Astrocyte (in vitro differentiated cells and primary cell): ENCODE data around the gene CAMK1D. TPM values are rescaled to one million over a fixed set of nuclear protein-coding genes. Genes with fewer than 3 reads are reported as not detected.

Experiments used
- DNase-seq: peaks from one replicate; pipeline ENCODE4 v3.0.0-alpha.2; 2010; ENCODE audit warnings: low read depth
- FAIRE-seq: peaks from 2 replicates; lab custom pipeline; 2011; peaks lifted over from hg19 to GRCh38; lab: Jason Lieb, UNC
- H2AFZ ChIP-seq: 2 replicates; pipeline ENCODE4 v1.6.0; 2012; ENCODE audit warnings: low read depth, low read length, inconsistent platforms
- H3K27ac ChIP-seq: 2 replicates; pipeline ENCODE4 v1.5.1; 2011; ENCODE audit warnings: low read depth, low read length, inconsistent platforms
- H3K27me3 ChIP-seq: 2 replicates; pipeline ENCODE4 v1.6.0; 2011; ENCODE audit warnings: low read length, inconsistent platforms; ENCODE audit not compliant: insufficient read depth
- H3K36me3 ChIP-seq: 2 replicates; pipeline ENCODE4 v1.5.1; 2011; ENCODE audit warnings: low read length, inconsistent platforms; ENCODE audit not compliant: insufficient read depth
- H3K4me1 ChIP-seq: 2 replicates; pipeline ENCODE4 v1.5.1; 2011; ENCODE audit warnings: low read length, inconsistent platforms; ENCODE audit not compliant: insufficient read depth
- H3K4me2 ChIP-seq: 2 replicates; pipeline ENCODE4 v1.6.0; 2012; ENCODE audit warnings: low read length, inconsistent platforms
- H3K4me3 ChIP-seq: 2 replicates; pipeline ENCODE4 v1.5.1; 2011; ENCODE audit warnings: low read depth, mild to moderate bottlenecking, low read length, inconsistent platforms; ENCODE audit not compliant: insufficient read depth
- H3K79me2 ChIP-seq: 2 replicates; pipeline ENCODE4 v1.6.0; 2012; ENCODE audit warnings: mild to moderate bottlenecking, low read length, inconsistent platforms; ENCODE audit not compliant: insufficient read depth
- H3K9ac ChIP-seq: 2 replicates; pipeline ENCODE4 v1.6.0; 2012; ENCODE audit warnings: mild to moderate bottlenecking, low read length, inconsistent platforms
- H3K9me3 ChIP-seq: 2 replicates; pipeline ENCODE4 v1.5.1; 2012; ENCODE audit warnings: low read depth, mild to moderate bottlenecking, low read length, inconsistent platforms; ENCODE audit not compliant: insufficient read depth
- H4K20me1 ChIP-seq: 2 replicates; pipeline ENCODE4 v1.6.0; 2012; ENCODE audit warnings: low read length, inconsistent platforms; ENCODE audit not compliant: insufficient read depth
- H3K27ac Mint-ChIP-seq: one replicate; pipeline ENCODE4 v1.8.0; 2021; ENCODE audit warnings: mild to moderate bottlenecking, mixed read lengths; ENCODE audit not compliant: unreplicated experiment
- H3K27me3 Mint-ChIP-seq: one replicate; pipeline ENCODE4 v1.8.0; 2021; ENCODE audit warnings: low read depth, mixed read lengths; ENCODE audit not compliant: unreplicated experiment
- H3K36me3 Mint-ChIP-seq: one replicate; pipeline ENCODE4 v1.8.0; 2021; ENCODE audit warnings: low read depth, mixed read lengths; ENCODE audit not compliant: unreplicated experiment
- H3K4me1 Mint-ChIP-seq: one replicate; pipeline ENCODE4 v1.8.0; 2021; ENCODE audit warnings: low read depth, mixed read lengths; ENCODE audit not compliant: unreplicated experiment
- H3K4me3 Mint-ChIP-seq: one replicate; pipeline ENCODE4 v1.8.0; 2021; ENCODE audit warnings: mild to moderate bottlenecking, moderate library complexity, mixed read lengths; ENCODE audit not compliant: unreplicated experiment
- H3K9me3 Mint-ChIP-seq: one replicate; pipeline ENCODE4 v1.8.0; 2021; ENCODE audit warnings: mild to moderate bottlenecking, mixed read lengths; ENCODE audit not compliant: unreplicated experiment
- EZH2 ChIP-seq: IDR thresholded peaks from 2 replicates; pipeline ENCODE4 v1.6.1; 2012; ENCODE audit warnings: mild to moderate bottlenecking, low read length, inconsistent platforms; ENCODE audit not compliant: insufficient read depth
- total RNA-seq: library from RNA; stranded (reverse); gene quantifications from 2 replicates; pipeline ENCODE4 v1.2.1, GENCODE V29; 2021
- TF ChIP-seq, protein P1 (sequence below): IDR thresholded peaks from 2 replicates; pipeline ENCODE4 v1.5.1; 2011; ENCODE audit warnings: low read depth, mild to moderate bottlenecking, inconsistent platforms, low read length, moderate library complexity; ENCODE audit not compliant: insufficient read depth

Gene CAMK1D
- total RNA-seq, 1 donor from 2014 or later = 23.6 TPM

DNA sequence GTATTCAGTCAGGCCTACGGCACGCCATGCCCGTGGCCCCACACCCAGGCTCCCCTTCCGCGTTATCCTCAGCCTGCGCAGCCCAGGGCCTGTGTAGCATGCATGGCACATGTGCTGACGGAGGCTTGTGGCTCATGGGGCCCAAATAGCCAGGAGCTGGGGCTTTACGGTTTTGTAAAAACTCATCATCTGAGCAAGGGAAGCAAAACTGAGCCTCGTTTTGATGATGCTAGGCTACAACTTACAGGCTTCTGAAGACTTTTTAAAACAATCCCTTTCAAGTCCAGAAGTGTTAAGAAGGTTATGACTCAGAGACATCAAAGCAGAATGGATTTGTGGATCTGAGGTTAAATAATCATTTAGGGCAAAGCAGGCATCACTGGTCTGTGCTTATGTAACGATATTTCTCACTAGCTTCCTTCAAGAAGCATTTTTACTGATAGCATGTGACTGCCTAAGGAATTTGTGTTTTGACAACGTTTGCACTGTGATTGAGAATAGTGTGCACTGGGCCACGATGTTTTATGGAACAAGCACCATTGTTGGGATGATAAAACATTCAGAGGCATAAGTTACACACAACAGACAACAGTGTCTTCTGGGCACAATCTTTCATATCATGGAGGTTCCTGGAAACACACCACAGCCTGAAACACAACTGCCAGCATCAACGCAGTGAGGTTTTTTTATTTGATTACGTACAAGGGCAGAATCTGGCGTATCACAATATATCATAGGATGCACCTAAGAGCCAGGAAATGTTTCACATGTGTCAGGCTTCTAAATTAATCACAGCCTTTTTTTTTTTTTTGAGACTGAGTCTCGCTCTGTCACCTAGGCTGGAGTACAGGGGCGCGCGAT lies 377.9 kb downstream of the CAMK1D start:
- Mint-ChIP-seq H3K27ac (no peak overlapping the region), H3K4me1 (peaks cover 17% of the 10 kb centered on the region), H3K9me3 (no peaks in the 10 kb centered on the region), H3K27me3 (no peaks in the 10 kb centered on the region), H3K4me3 (no peak overlapping the region), H3K36me3 (no peaks in the 10 kb centered on the region)
- Histone ChIP-seq H3K4me3 (no peak overlapping the region), H3K9me3 (no peaks in the 10 kb centered on the region), H3K79me2 (no peaks in the 10 kb centered on the region), H3K36me3 (no peaks in the 10 kb centered on the region), H3K9ac (no peak overlapping the region), H2AFZ (no peak overlapping the region), H4K20me1 (peaks cover 38% of the 10 kb centered on the region), H3K4me2 (peak overlapping the region; percentile 23), H3K27ac (peak overlapping the region; percentile 48), H3K4me1 (peaks cover 13% of the 10 kb centered on the region), H3K27me3 (no peaks in the 10 kb centered on the region)
- peak; percentile 41 for FAIRE-seq
- DNase-seq = peak; percentile 76
- TF ChIP-seq, protein P1, sequence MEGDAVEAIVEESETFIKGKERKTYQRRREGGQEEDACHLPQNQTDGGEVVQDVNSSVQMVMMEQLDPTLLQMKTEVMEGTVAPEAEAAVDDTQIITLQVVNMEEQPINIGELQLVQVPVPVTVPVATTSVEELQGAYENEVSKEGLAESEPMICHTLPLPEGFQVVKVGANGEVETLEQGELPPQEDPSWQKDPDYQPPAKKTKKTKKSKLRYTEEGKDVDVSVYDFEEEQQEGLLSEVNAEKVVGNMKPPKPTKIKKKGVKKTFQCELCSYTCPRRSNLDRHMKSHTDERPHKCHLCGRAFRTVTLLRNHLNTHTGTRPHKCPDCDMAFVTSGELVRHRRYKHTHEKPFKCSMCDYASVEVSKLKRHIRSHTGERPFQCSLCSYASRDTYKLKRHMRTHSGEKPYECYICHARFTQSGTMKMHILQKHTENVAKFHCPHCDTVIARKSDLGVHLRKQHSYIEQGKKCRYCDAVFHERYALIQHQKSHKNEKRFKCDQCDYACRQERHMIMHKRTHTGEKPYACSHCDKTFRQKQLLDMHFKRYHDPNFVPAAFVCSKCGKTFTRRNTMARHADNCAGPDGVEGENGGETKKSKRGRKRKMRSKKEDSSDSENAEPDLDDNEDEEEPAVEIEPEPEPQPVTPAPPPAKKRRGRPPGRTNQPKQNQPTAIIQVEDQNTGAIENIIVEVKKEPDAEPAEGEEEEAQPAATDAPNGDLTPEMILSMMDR = no peak
- TF ChIP-seq EZH2 = no peak

DNA sequence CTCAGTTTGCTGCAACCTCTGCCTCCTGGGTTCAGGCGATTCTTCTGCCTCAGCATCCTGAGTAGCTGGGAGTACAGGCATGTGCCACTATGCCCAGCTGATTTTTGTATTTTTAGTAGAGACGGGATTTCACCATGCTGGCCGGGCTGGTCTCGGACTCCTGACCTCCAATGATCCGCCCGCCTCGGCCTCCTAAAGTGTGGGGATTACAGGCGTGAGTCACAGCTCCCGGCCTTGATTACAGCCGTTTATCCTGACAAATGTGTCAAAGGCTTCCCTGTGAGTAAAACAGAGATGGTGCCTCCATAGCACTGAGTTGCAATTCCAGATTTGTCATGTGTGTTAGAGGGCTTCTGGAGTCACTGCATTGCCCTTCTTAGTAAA lies 378.5 kb downstream of the CAMK1D start:
- FAIRE-seq = no peak

More for the DNA sequence above, 378.5 kb downstream of the CAMK1D start:
- TF ChIP-seq, protein P1 = no peak
- no peak for TF ChIP-seq EZH2
- Mint-ChIP-seq H3K4me3 (no peak overlapping the region), H3K27ac (no peak overlapping the region), H3K27me3 (no peaks in the 10 kb centered on the region), H3K9me3 (no peaks in the 10 kb centered on the region), H3K4me1 (peaks cover 17% of the 10 kb centered on the region), H3K36me3 (no peaks in the 10 kb centered on the region)
- H3K27ac ChIP-seq = no peak overlapping the region
- no peaks in the 10 kb centered on the region for H3K27me3 ChIP-seq
- H3K4me1 ChIP-seq = peaks cover 13% of the 10 kb centered on the region
- H3K4me3 ChIP-seq = no peak overlapping the region
- H3K9me3 ChIP-seq = no peaks in the 10 kb centered on the region
- no peaks in the 10 kb centered on the region for H3K79me2 ChIP-seq
- peak; percentile 71 for DNase-seq
- no peak overlapping the region for H2AFZ ChIP-seq
- H3K36me3 ChIP-seq = no peaks in the 10 kb centered on the region
- H3K9ac ChIP-seq = no peak overlapping the region
- H4K20me1 ChIP-seq = peaks cover 38% of the 10 kb centered on the region
- H3K4me2 ChIP-seq = peak overlapping the region; percentile 23
